Activated naive CD4-positive, alpha-beta T cell treated with anti-CD3 and anti-CD28 coated beads, Interleukin-2, amount 50 U/mL, for 72 hours (primary cell): Measurements from ENCODE around the gene MGAT3. TPM values are rescaled to one million over a fixed set of nuclear protein-coding genes. Genes with fewer than 3 reads are reported as not detected.

Source experiments
- ATAC-seq, 2 donors: fragments of 150-1000 bp; cut with Tn5 transposase; 2 replicates each; pipeline ENCODE4 v1.10.0; 2021; ENCODE audit warnings: mild to moderate bottlenecking in 2 of 2, moderate library complexity in 2 of 2
- DNase-seq, 2 donors: peaks; one replicate each; pipeline ENCODE4 v3.0.0; 2021 to 2022; ENCODE audit warnings: low spot score in 2 of 2
- H3K27ac Mint-ChIP-seq, 2 donors: one replicate each; pipeline ENCODE4 v1.8.0; 2022; ENCODE audit warnings: mild to moderate bottlenecking in 2 of 2, mixed read lengths in 2 of 2
- H3K36me3 Mint-ChIP-seq, 2 donors: one replicate each; pipeline ENCODE4 v1.8.0; 2022; ENCODE audit warnings: mixed read lengths in 2 of 2
- H3K9me3 Mint-ChIP-seq, 2 donors: one replicate each; pipeline ENCODE4 v1.8.0; 2022; ENCODE audit warnings: mixed read lengths in 2 of 2
- total RNA-seq, 2 donors: library from RNA; stranded (reverse); gene quantifications; one replicate each; pipeline ENCODE4 v1.2.3, GENCODE V29; 2022

Gene MGAT3
- total RNA-seq, 2 donors from 2014 or later, result 1.9 to 2.8 TPM

GRCh38 chr22:39439170-39439569 is 17.6 kb upstream of the MGAT3 start:
- DNase-seq (no peak), ATAC-seq (peak in 1 of 2 donors; percentile 46)

GRCh38 chr22:39443398-39443797 is 13.4 kb upstream of the MGAT3 start:
- H3K9me3 Mint-ChIP-seq, result no peaks in the 10 kb centered on the region
- ATAC-seq (no peak), DNase-seq (no peak)
- H3K27ac Mint-ChIP-seq, result no peak overlapping the region
- no peaks in the 10 kb centered on the region for H3K36me3 Mint-ChIP-seq

More at GRCh38 chr22:39439170-39439569, 17.6 kb upstream of the MGAT3 start:
- Mint-ChIP-seq H3K36me3 (no peaks in the 10 kb centered on the region), H3K27ac (peak overlapping the region in 1 of 2 donors; percentile 20), H3K9me3 (no peaks in the 10 kb centered on the region)

GRCh38 chr22:39444247-39444800 is 12.5 kb upstream of the MGAT3 start:
- Mint-ChIP-seq H3K9me3 (no peaks in the 10 kb centered on the region), H3K36me3 (no peaks in the 10 kb centered on the region), H3K27ac (peak overlapping the region in 1 of 2 donors; percentile 10)
- DNase-seq, result no peak
- no peak for ATAC-seq

GRCh38 chr22:39444937-39445465 is 11.8 kb upstream of the MGAT3 start:
- no peak for DNase-seq
- no peaks in the 10 kb centered on the region for H3K9me3 Mint-ChIP-seq
- ATAC-seq, result no peak
- no peaks in the 10 kb centered on the region for H3K36me3 Mint-ChIP-seq
- peak overlapping the region in 1 of 2 donors; percentile 10 for H3K27ac Mint-ChIP-seq

- Mint-ChIP-seq H3K27ac (no peak overlapping the region), H3K36me3 (no peaks in the 10 kb centered on the region)
Measured at GRCh38 chr22:39445678-39446077, 11.1 kb upstream of the MGAT3 start.

GRCh38 chr22:39446239-39446721 is 10.5 kb upstream of the MGAT3 start:
- H3K36me3 Mint-ChIP-seq, result no peaks in the 10 kb centered on the region
- ATAC-seq, result peak; percentile 13 to 28
- H3K9me3 Mint-ChIP-seq, result no peaks in the 10 kb centered on the region
- H3K27ac Mint-ChIP-seq, result peak overlapping the region in 1 of 2 donors; percentile 94
- no peak for DNase-seq

More at GRCh38 chr22:39445678-39446077, 11.1 kb upstream of the MGAT3 start:
- ATAC-seq (no peak), DNase-seq (no peak)
- no peaks in the 10 kb centered on the region for H3K9me3 Mint-ChIP-seq

GRCh38 chr22:39448205-39449054 is 8.4 kb upstream of the MGAT3 start:
- Mint-ChIP-seq H3K9me3 (no peaks in the 10 kb centered on the region), H3K27ac (peak overlapping the region in 1 of 2 donors; percentile 94), H3K36me3 (no peaks in the 10 kb centered on the region)
- ATAC-seq, result no peak
- no peak for DNase-seq

- no peak for ATAC-seq
- no peaks in the 10 kb centered on the region for H3K9me3 Mint-ChIP-seq
- no peak for DNase-seq
- no peak overlapping the region for H3K27ac Mint-ChIP-seq
- no peaks in the 10 kb centered on the region for H3K36me3 Mint-ChIP-seq
Measured at GRCh38 chr22:39449708-39450107, 7.1 kb upstream of the MGAT3 start.

GRCh38 chr22:39450258-39450955 is 6.4 kb upstream of the MGAT3 start:
- DNase-seq (no peak), ATAC-seq (no peak)
- H3K9me3 Mint-ChIP-seq, result no peaks in the 10 kb centered on the region
- no peak overlapping the region for H3K27ac Mint-ChIP-seq
- no peaks in the 10 kb centered on the region for H3K36me3 Mint-ChIP-seq

GRCh38 chr22:39452740-39453040 is 4.1 kb upstream of the MGAT3 start:
- H3K27ac Mint-ChIP-seq, result peak overlapping the region in 1 of 2 donors; percentile 4
- no peaks in the 10 kb centered on the region for H3K9me3 Mint-ChIP-seq
- no peak for ATAC-seq
- peaks cover 4 to 9% of the 10 kb centered on the region in 2 donors for H3K36me3 Mint-ChIP-seq
- no peak for DNase-seq

GRCh38 chr22:39453765-39454378 is 2.9 kb upstream of the MGAT3 start:
- Mint-ChIP-seq H3K27ac (no peak overlapping the region), H3K36me3 (peaks cover 4 to 9% of the 10 kb centered on the region in 2 donors), H3K9me3 (no peaks in the 10 kb centered on the region)
- ATAC-seq, result no peak
- no peak for DNase-seq

- Mint-ChIP-seq H3K9me3 (no peaks in the 10 kb centered on the region), H3K36me3 (peaks cover 4 to 9% of the 10 kb centered on the region in 2 donors), H3K27ac (no peak overlapping the region)
- DNase-seq (no peak), ATAC-seq (no peak)
Measured at GRCh38 chr22:39454385-39454871, 2.4 kb upstream of the MGAT3 start.

- DNase-seq, result no peak
- ATAC-seq, result peak in 1 of 2 donors; percentile 37
- peaks cover 4 to 9% of the 10 kb centered on the region in 2 donors for H3K36me3 Mint-ChIP-seq
- H3K9me3 Mint-ChIP-seq, result no peaks in the 10 kb centered on the region
- no peak overlapping the region for H3K27ac Mint-ChIP-seq
Measured at GRCh38 chr22:39457198-39457555, 365 bp downstream of the MGAT3 start.

GRCh38 chr22:39457556-39458443 is 988 bp downstream of the MGAT3 start:
- Mint-ChIP-seq H3K36me3 (peaks cover 4 to 9% of the 10 kb centered on the region in 2 donors), H3K27ac (no peak overlapping the region), H3K9me3 (no peaks in the 10 kb centered on the region)
- DNase-seq (no peak), ATAC-seq (peak in 1 of 2 donors; percentile 28)

- H3K9me3 Mint-ChIP-seq, result no peaks in the 10 kb centered on the region
- ATAC-seq (no peak), DNase-seq (no peak)
- H3K36me3 Mint-ChIP-seq, result peaks cover 4 to 9% of the 10 kb centered on the region in 2 donors
- no peak overlapping the region for H3K27ac Mint-ChIP-seq
Measured at GRCh38 chr22:39458444-39459083, 1.8 kb downstream of the MGAT3 start.
